Tibial nerve (tissue), 4 donors: Measurements from ENCODE around the gene ARMC8.

Experiments used
- EP300 ChIP-seq, 2 donors: sonication (generic); formaldehyde crosslinking; IDR thresholded peaks; one replicate each; pipeline ENCODE4 v1.6.1; 2017; ENCODE audit warnings: antibody characterized with exemption in 2 of 2, mild to moderate bottlenecking in 1 of 2
- POLR2A ChIP-seq, 2 donors: fragments of 450-650 bp; IDR thresholded peaks; one replicate each; pipeline ENCODE4 v1.6.1; 2017; ENCODE audit warnings: antibody characterized with exemption in 2 of 2, mild to moderate bottlenecking in 2 of 2, moderate library complexity in 2 of 2
- TF ChIP-seq, protein P1 (sequence below), 5 experiments: fragments of 200-600 bp in 3 of 5; fragments of 450-650 bp in 2 of 5; sonication (generic) in 3 of 5; IDR thresholded peaks; one replicate each; pipeline ENCODE4 v1.5.1; 2016 to 2019; ENCODE audit warnings: antibody characterized with exemption in 5 of 5, mild to moderate bottlenecking in 3 of 5, moderate library complexity in 2 of 5

DNA sequence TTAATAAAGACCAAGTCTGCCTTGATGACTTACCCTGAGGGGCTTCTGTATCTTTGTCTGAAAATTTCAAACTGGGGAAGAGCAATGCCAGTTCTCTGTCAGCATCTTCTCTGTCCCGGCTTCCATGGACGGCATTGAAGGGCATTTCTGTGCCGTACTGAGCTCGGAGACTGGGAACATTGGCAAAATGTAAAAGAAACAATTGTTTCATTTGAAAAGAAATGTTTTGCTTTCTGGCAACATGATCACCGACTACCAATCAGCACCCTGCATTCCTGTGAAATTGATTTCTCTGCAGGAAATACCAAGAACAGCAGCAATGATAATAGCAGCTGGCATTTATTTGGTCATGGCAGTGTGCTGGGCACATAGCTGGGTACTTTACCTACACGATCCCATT lies 116.4 kb downstream of the ARMC8 start:
- TF ChIP-seq, protein P1, sequence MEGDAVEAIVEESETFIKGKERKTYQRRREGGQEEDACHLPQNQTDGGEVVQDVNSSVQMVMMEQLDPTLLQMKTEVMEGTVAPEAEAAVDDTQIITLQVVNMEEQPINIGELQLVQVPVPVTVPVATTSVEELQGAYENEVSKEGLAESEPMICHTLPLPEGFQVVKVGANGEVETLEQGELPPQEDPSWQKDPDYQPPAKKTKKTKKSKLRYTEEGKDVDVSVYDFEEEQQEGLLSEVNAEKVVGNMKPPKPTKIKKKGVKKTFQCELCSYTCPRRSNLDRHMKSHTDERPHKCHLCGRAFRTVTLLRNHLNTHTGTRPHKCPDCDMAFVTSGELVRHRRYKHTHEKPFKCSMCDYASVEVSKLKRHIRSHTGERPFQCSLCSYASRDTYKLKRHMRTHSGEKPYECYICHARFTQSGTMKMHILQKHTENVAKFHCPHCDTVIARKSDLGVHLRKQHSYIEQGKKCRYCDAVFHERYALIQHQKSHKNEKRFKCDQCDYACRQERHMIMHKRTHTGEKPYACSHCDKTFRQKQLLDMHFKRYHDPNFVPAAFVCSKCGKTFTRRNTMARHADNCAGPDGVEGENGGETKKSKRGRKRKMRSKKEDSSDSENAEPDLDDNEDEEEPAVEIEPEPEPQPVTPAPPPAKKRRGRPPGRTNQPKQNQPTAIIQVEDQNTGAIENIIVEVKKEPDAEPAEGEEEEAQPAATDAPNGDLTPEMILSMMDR (IDR thresholded peaks at IDR 0.05) = no peak
- TF ChIP-seq EP300 (IDR thresholded peaks at IDR 0.05) (no peak), POLR2A (IDR thresholded peaks at IDR 0.05) (no peak)
